IMR-90 (cell line): ENCODE measurements around the gene INPP5E. TPM values are rescaled to one million over a fixed set of nuclear protein-coding genes. Genes with fewer than 3 reads are reported as not detected.

Experiments
- ATAC-seq: fragments of 200-7000 bp; cut with Tn5 transposase; 2 replicates; pipeline ENCODE4 v1.9.1; 2020; ENCODE audit warnings: low read depth, mild to moderate bottlenecking, moderate library complexity
- BruUV-seq: library from RNA; stranded (reverse); fragments of 400-500 nt; replicated peaks from 2 replicates; lab custom pipeline; 2021; lab: Mats Ljungman, UMichigan
- CTCF ChIA-PET: fragments of 300-600 bp; formaldehyde crosslinking; extraction: SDS; loops from one replicate; lab custom pipeline; 2021; ENCODE audit warnings: antibody characterized with exemption; lab: Yijun Ruan, JAX
- POLR2A ChIA-PET: fragments of 300-600 bp; sonication (Branson Sonifier 250); formaldehyde crosslinking; loops from one replicate; lab custom pipeline; 2022; ENCODE audit warnings: antibody characterized with exemption; ENCODE audit not compliant: unreplicated experiment; lab: Charles Lee
- DNase-seq: peaks from one replicate; pipeline ENCODE4 v3.0.0; 2013
- H2AFZ ChIP-seq: replicated peaks from 2 replicates; pipeline ENCODE3; 2013; ENCODE audit warnings: low read length, mild to moderate bottlenecking; ENCODE audit not compliant: poor library complexity
- H2AK5ac ChIP-seq: 2 replicates; pipeline ENCODE4 v1.6.1; 2013; ENCODE audit warnings: low read depth, low read length, inconsistent platforms
- H2AK9ac ChIP-seq: replicated peaks from 2 replicates; pipeline ENCODE3; 2013; ENCODE audit warnings: mild to moderate bottlenecking, low read depth, low read length, moderate library complexity; ENCODE audit not compliant: poor library complexity
- H2BK120ac ChIP-seq: 2 replicates; pipeline ENCODE4 v1.6.1; 2013; ENCODE audit warnings: low read depth, low read length, inconsistent platforms
- H2BK15ac ChIP-seq: 3 replicates; pipeline ENCODE4 v1.6.1; 2013; ENCODE audit warnings: low read depth, low read length, inconsistent platforms
- H2BK20ac ChIP-seq: 2 replicates; pipeline ENCODE4 v1.6.1; 2013; ENCODE audit warnings: low read depth, mild to moderate bottlenecking, inconsistent platforms, low read length, moderate library complexity
- H2BK5ac ChIP-seq: 2 replicates; pipeline ENCODE4 v1.6.1; 2013; ENCODE audit warnings: mild to moderate bottlenecking, low read depth, low read length, inconsistent platforms; ENCODE audit not compliant: poor library complexity, severe bottlenecking
- H3K14ac ChIP-seq: replicated peaks from 2 replicates; pipeline ENCODE4 v1.6.1; 2013; ENCODE audit warnings: low read depth, low read length, inconsistent platforms
- H3K18ac ChIP-seq: 2 replicates; pipeline ENCODE4 v1.6.1; 2013; ENCODE audit warnings: low read depth, low read length, control low read depth
- H3K23ac ChIP-seq: 2 replicates; pipeline ENCODE4 v1.6.1; 2013; ENCODE audit warnings: low read depth, low read length, inconsistent platforms
- H3K27ac ChIP-seq: 2 replicates; pipeline ENCODE4 v1.5.1; 2013; ENCODE audit warnings: mild to moderate bottlenecking, control low read depth, low read length; ENCODE audit not compliant: insufficient read depth
- H3K27me3 ChIP-seq: 2 replicates; pipeline ENCODE4 v1.6.1; 2013; ENCODE audit warnings: low read length; ENCODE audit not compliant: control insufficient read depth, insufficient read depth
- H3K36me3 ChIP-seq: 2 replicates; pipeline ENCODE4 v1.6.1; 2013; ENCODE audit warnings: low read length, mixed read lengths; ENCODE audit not compliant: control insufficient read depth, insufficient read depth
- H3K4ac ChIP-seq: 2 replicates; pipeline ENCODE4 v1.6.1; 2013; ENCODE audit warnings: low read depth, low read length, inconsistent platforms
- H3K4me1 ChIP-seq: 2 replicates; pipeline ENCODE4 v1.6.1; 2013; ENCODE audit warnings: low read length, mixed read lengths; ENCODE audit not compliant: control insufficient read depth, insufficient read depth
- H3K4me2 ChIP-seq: 2 replicates; pipeline ENCODE4 v1.6.1; 2013; ENCODE audit warnings: low read depth, mild to moderate bottlenecking, control low read depth, low read length, moderate library complexity
- H3K4me3 ChIP-seq: 2 replicates; pipeline ENCODE4 v1.5.1; 2013; ENCODE audit warnings: low read depth, mild to moderate bottlenecking, control low read depth, low read length, moderate library complexity; ENCODE audit not compliant: insufficient read depth
- H3K56ac ChIP-seq: 2 replicates; pipeline ENCODE4 v1.6.1; 2013; ENCODE audit warnings: low read length, inconsistent platforms; ENCODE audit not compliant: insufficient read depth; ENCODE audit errors: extremely low read depth
- H3K79me1 ChIP-seq, 2 experiments: 2 replicates each; pipeline ENCODE4 v1.6.1; 2013; ENCODE audit warnings: low read length in 2 of 2, inconsistent platforms in 1 of 2, low read depth in 1 of 2
- H3K9ac ChIP-seq: 2 replicates; pipeline ENCODE4 v1.6.1; 2013; ENCODE audit warnings: low read depth, low read length, control low read depth
- H3K9me1 ChIP-seq: 2 replicates; pipeline ENCODE4 v1.6.1; 2013; ENCODE audit warnings: low read length, inconsistent platforms; ENCODE audit not compliant: insufficient read depth
- H3K9me3 ChIP-seq: 2 replicates; pipeline ENCODE4 v1.6.1; 2013; ENCODE audit warnings: low read length; ENCODE audit not compliant: control insufficient read depth, insufficient read depth
- H4K20me1 ChIP-seq: 2 replicates; pipeline ENCODE4 v1.6.1; 2013; ENCODE audit warnings: low read length, inconsistent platforms; ENCODE audit not compliant: insufficient read depth
- H4K5ac ChIP-seq: 2 replicates; pipeline ENCODE4 v1.6.1; 2013; ENCODE audit warnings: mild to moderate bottlenecking, low read depth, low read length, control low read depth
- H4K8ac ChIP-seq, 2 experiments: 2 replicates each; pipeline ENCODE4 v1.6.1; 2013; ENCODE audit warnings: low read depth in 2 of 2, low read length in 2 of 2, control low read depth in 1 of 2, inconsistent platforms in 1 of 2
- H4K91ac ChIP-seq: 2 replicates; pipeline ENCODE4 v1.6.1; 2013; ENCODE audit warnings: low read depth, low read length, inconsistent platforms; ENCODE audit not compliant: insufficient read depth
- BHLHE40 ChIP-seq: fragments of 150-350 bp; IDR thresholded peaks from 2 replicates; pipeline ENCODE4 v1.6.1; 2016; ENCODE audit warnings: mild to moderate bottlenecking, low read depth, low read length
- CEBPB ChIP-seq: IDR thresholded peaks from 2 replicates; pipeline ENCODE4 v1.6.1; 2012; ENCODE audit warnings: low read depth, low read length, improper control_type of control experiment
- CHD1 ChIP-seq: IDR thresholded peaks from 2 replicates; pipeline ENCODE4 v1.6.1; 2012; ENCODE audit warnings: low read depth, low read length, improper control_type of control experiment
- CTCF ChIP-seq: conservative IDR thresholded peaks from 2 replicates; pipeline ENCODE4 v1.5.1; 2012; ENCODE audit warnings: mild to moderate bottlenecking, low read depth, low read length, improper control_type of control experiment
- ELK1 ChIP-seq: fragments of 150-350 bp; IDR thresholded peaks from 2 replicates; pipeline ENCODE4 v1.6.1; 2016; ENCODE audit warnings: low read depth, mild to moderate bottlenecking, low read length, moderate library complexity, borderline replicate concordance
- FOS ChIP-seq: fragments of 150-350 bp; IDR thresholded peaks from 2 replicates; pipeline ENCODE4 v1.6.1; 2016; ENCODE audit warnings: low read depth, low read length
- MAFK ChIP-seq: IDR thresholded peaks from 2 replicates; pipeline ENCODE4 v1.6.1; 2012; ENCODE audit warnings: low read depth, low read length, improper control_type of control experiment
- MAZ ChIP-seq: IDR thresholded peaks from 2 replicates; pipeline ENCODE4 v1.6.1; 2012; ENCODE audit warnings: low read depth, mild to moderate bottlenecking, low read length, improper control_type of control experiment, moderate library complexity, borderline replicate concordance
- MXI1 ChIP-seq: IDR thresholded peaks from 2 replicates; pipeline ENCODE4 v1.6.1; 2012; ENCODE audit warnings: low read depth, mild to moderate bottlenecking, low read length, moderate library complexity, borderline replicate concordance
- NFE2L2 ChIP-seq: fragments of 150-350 bp; IDR thresholded peaks from 2 replicates; pipeline ENCODE4 v1.6.1; 2016; ENCODE audit warnings: low read depth, mild to moderate bottlenecking, low read length
- POLR2A ChIP-seq: IDR thresholded peaks from 2 replicates; pipeline ENCODE4 v1.6.1; 2012; ENCODE audit warnings: mild to moderate bottlenecking, low read depth, low read length
- RAD21 ChIP-seq: IDR thresholded peaks from 2 replicates; pipeline ENCODE4 v1.6.1; 2012; ENCODE audit warnings: low read length, improper control_type of control experiment
- RCOR1 ChIP-seq: IDR thresholded peaks from 2 replicates; pipeline ENCODE4 v1.6.1; 2012; ENCODE audit warnings: mild to moderate bottlenecking, low read length, improper control_type of control experiment; ENCODE audit not compliant: insufficient replicate concordance
- RFX5 ChIP-seq: IDR thresholded peaks from 2 replicates; pipeline ENCODE4 v1.8.0; 2012; ENCODE audit warnings: low read depth, mild to moderate bottlenecking, low read length, moderate library complexity
- SMC3 ChIP-seq: fragments of 150-350 bp; IDR thresholded peaks from 2 replicates; pipeline ENCODE4 v1.6.1; 2016; ENCODE audit warnings: low read depth, mild to moderate bottlenecking, antibody characterized with exemption, low read length, moderate library complexity
- USF2 ChIP-seq: fragments of 150-350 bp; IDR thresholded peaks from 2 replicates; pipeline ENCODE4 v1.6.1; 2017; ENCODE audit warnings: mild to moderate bottlenecking, antibody characterized with exemption, low read length, low read depth
- WGBS, 2 experiments: methylation state at CpG; one replicate each; pipeline versions ENCODE4 v1.1.5 to v1.1.7; 2013; ENCODE audit warnings: missing lambda C conversion rate in 2 of 2; ENCODE audit not compliant: insufficient read length in 1 of 2; ENCODE audit errors: extremely low coverage in 2 of 2; 5-methylcytosine and 5-hydroxymethylcytosine counted together
- dilution Hi-C: fragments of 300-500 bp; cut with HindIII; formaldehyde crosslinking; loops from one replicate; pipeline ENCODE4 v1.14.3; 2018; ENCODE audit warnings: low sequenced_read_pairs; ENCODE audit not compliant: unreplicated experiment
- in situ Hi-C: fragments of 300-500 bp; cut with MboI; formaldehyde crosslinking; loops from 3 replicates; pipeline ENCODE4 v1.14.3; 2019; ENCODE audit warnings: low sequenced_read_pairs, inconsistent platforms, mixed read lengths
- intact Hi-C: fragments of 100-400 bp; cut with micrococcal nuclease; formaldehyde crosslinking; loops from 2 replicates; pipeline ENCODE4 v1.10.0; 2022
- polyA plus RNA-seq, 3 experiments: library from polyadenylated mRNA; depleted of rRNA; stranded (reverse); fragments of >200 nt; gene quantifications; 2 replicates each; pipeline ENCODE4 v1.2.3, GENCODE V29; 2012; ENCODE audit warnings: low replicate concordance in 1 of 3
- total RNA-seq: library from RNA; depleted of rRNA; stranded (reverse); fragments of >200 nt; gene quantifications from 2 replicates; pipeline ENCODE4 v1.2.3, GENCODE V29; 2012

The INPP5E gene
- total and polyA plus RNA-seq, 2 of the 4 experiments (the other 2 are of a cell fraction), result 1.6 to 9.4 TPM

- 0 out of 2 replicates have a peak, but pooled peaks cover 5% of the 10 kb centered on the region for H3K9me1 ChIP-seq
- H3K18ac ChIP-seq, result no peak overlapping the region
- no peak overlapping the region for H4K5ac ChIP-seq
- H2AK5ac ChIP-seq, result no peak overlapping the region
- in situ Hi-C loops, result no loop called here
- H2BK5ac ChIP-seq, result no peak overlapping the region
- no peak overlapping the region for H4K91ac ChIP-seq
- H3K9me3 ChIP-seq, result no peaks in the 10 kb centered on the region
- no peak overlapping the region for H2AK9ac ChIP-seq
- peaks cover 9 to 31% of the 10 kb centered on the region in 2 experiments for H3K79me1 ChIP-seq
- BruUV-seq, result no TSS peak
- H3K4me2 ChIP-seq, result no peak overlapping the region
- H2AFZ ChIP-seq, result no peak overlapping the region
- intact Hi-C loops, result no loop called here
- H3K4me1 ChIP-seq, result peaks cover 4% of the 10 kb centered on the region
- WGBS, 2 experiments, result no CpG with 5 or more reads among the region's 7 CpGs
- no peak overlapping the region for H3K56ac ChIP-seq
- ChIA-PET POLR2A (no interaction called here), CTCF (no interaction called here)
- DNase-seq (no peak), ATAC-seq (no peak)
- H3K23ac ChIP-seq, result no peak overlapping the region
- H3K36me3 ChIP-seq, result peaks cover 40% of the 10 kb centered on the region
- no peak overlapping the region for H2BK120ac ChIP-seq
- H2BK15ac ChIP-seq, result no peak overlapping the region
- H4K20me1 ChIP-seq, result peaks cover 9% of the 10 kb centered on the region
- no peak overlapping the region for H4K8ac ChIP-seq
- no peak overlapping the region for H2BK20ac ChIP-seq
- dilution Hi-C loops, result no loop called here
- no peaks in the 10 kb centered on the region for H3K27me3 ChIP-seq
- no peak overlapping the region for H3K4ac ChIP-seq
- no peak overlapping the region for H3K4me3 ChIP-seq
- H3K9ac ChIP-seq, result no peak overlapping the region
- H3K27ac ChIP-seq, result no peak overlapping the region
- no peak overlapping the region for H3K14ac ChIP-seq
- no peak for TF ChIP-seq BHLHE40
- TF ChIP-seq CEBPB, result no peak
- no peak for TF ChIP-seq CHD1
- TF ChIP-seq RFX5, result no peak
- TF ChIP-seq SMC3, result no peak
- no peak for TF ChIP-seq MXI1
- TF ChIP-seq NFE2L2, result no peak
- no peak for TF ChIP-seq MAZ
- no peak for TF ChIP-seq RAD21
- TF ChIP-seq ELK1, result no peak
- TF ChIP-seq MAFK, result no peak
- no peak for TF ChIP-seq USF2
- no peak for TF ChIP-seq POLR2A
- no peak for TF ChIP-seq RCOR1
- TF ChIP-seq FOS, result no peak
- TF ChIP-seq CTCF, result no peak
Measured at GRCh38 chr9:136405481-136405880, 34.2 kb downstream of the INPP5E start.
